Activated CD8-positive, alpha-beta memory T cell treated with anti-CD3 and anti-CD28 coated beads, Interleukin-2, amount 50 U/mL, for 1 hour (primary cell): ENCODE data around the gene IL27RA.

Experiments
- DNase-seq: peaks from one replicate; pipeline ENCODE4 v3.0.0-alpha.2; 2020; ENCODE audit errors: extremely low read depth

IL27RA gene

DNA sequence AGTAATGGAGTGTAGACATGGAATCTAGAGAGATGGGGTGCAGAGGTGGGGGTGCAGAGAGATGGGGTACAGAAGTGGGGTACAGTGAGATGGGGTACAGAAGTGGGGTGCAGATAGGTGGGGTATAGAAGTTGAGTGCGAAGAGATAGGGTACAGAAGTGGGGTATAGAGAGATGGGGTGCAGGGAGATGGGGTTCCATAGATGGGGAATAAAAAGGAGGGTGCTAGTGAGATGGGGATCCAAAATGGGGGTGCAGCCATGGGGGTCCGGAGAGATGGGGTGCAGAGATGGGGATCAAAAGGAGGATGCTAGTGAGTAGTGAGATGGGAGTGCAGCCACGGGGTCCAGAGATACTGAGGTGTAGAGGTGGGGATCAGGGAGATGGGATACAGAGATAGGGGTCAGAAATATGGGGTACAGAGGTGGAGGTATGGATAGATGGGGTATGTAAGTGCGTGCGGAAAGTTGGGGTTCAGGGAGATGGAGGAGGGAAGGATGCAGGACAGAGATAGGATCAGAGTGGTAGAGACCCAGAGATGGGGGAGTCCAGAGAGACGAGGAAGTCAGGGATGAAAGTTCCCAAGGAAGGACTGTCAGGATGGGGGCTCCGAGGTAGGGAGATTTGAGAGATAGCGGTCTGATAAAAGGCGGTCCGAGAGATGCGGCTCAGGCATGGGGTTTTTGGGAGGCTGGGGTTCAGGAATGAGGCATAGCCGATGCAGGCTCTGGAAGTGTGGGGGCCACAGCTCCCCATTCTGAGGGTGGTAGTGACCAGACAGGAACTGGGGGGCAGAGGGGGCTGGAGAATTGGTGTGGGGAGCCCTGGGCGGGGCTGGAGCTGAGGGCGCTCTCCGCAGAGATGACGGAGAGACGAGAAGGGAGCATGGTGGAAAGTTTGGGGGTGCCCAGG is 26.9 kb downstream of the IL27RA start:
- no peak for DNase-seq

GRCh38 chr19:14059093-14059480 is 27.5 kb downstream of the IL27RA start:
- no peak for DNase-seq

DNA sequence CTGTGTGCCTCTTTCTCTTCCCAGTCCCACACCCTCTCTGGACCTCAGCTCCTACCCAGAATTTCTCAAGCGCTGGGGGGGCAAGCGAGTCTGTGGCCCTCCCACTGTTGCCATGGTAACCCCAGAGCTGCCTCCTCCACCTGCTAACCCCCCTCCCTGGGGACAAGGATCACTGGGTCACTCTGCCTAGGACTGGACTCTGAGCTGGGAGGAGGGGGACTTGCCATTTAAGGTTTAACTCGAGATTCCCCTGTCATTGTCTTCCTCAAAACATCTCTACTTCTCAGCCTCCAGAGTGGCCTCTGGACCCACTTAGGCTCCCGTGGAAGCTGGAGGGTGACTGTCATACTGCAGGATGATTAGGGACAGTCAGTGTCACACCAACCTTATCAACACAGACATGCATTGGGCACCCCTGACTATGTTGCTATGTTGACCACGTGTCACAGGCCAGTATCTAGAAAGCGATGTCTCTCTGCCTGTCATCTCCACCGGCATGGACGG is 28.1 kb downstream of the IL27RA start:
- no peak for DNase-seq

GRCh38 chr19:14061081-14061749 is 29.7 kb downstream of the IL27RA start:
- DNase-seq: no peak

GRCh38 chr19:14061751-14062557 is 30.4 kb downstream of the IL27RA start, which contains the start of gene PALM3:
PALM3 (minus strand) TSS chr19:14062076; CDS start chr19:14061980, 96 bp downstream.
- DNase-seq: no peak

- no peak for DNase-seq
Measured at GRCh38 chr19:14062558-14062855, 30.9 kb downstream of the IL27RA start.

DNA sequence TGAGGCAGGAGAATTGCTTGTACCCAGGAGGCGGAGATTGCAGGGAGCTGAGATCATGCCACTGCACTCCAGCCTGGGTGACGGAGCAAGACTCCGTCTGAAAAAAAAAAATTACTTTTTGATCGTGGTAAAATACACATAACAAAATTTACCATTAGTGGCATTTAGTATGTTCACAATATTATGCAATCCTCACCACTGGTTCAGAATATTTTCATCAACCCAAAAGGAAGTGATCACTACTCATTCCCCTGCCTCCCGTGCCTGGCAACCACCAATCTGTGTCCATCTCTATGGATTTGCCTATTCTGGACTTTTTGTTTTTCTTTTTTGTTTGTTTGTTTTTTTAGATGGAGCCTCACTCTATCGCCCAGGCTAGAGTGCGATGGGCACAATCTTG is 31.5 kb downstream of the IL27RA start:
- no peak for DNase-seq

- no peak for DNase-seq
Measured at GRCh38 chr19:14066134-14066533, 34.6 kb downstream of the IL27RA start.

GRCh38 chr19:14070268-14071050 is 38.9 kb downstream of the IL27RA start:
- no peak for DNase-seq

DNA sequence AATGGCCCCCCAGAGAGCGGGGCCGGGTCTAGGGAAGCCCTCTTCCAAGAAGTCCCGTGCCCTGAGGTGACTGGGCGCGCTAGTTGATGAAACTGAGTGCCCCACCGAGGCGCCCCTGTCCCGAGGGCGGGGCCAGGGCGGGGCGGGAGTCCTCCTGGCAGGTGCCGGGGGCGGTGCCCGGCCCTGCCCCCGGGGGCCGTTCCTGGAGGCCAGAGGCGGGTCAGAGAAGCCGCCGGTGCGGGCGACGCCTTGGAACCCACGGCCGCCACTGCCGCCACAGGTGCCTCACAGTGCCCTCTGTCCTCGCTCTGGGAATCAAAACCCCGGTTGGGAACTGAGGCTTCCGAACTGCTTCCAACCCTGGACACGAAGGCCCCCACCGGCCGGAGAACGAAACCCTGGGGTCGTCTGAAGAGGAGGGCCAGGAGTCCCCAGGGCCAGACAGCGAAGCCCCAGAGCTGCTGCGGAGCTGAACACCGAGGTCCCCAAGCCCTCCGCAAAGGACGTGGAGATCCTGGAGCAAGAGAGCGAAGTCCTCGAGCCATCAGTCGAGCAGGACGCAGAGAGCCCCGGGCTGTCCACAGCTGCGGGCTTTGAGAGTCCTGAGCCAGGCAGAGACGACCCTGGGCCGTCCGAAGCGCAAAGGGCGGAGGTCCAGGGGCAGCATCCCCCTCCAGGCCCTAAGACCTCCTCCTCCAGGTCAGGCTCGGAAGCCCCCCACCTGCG is 41.1 kb downstream of the IL27RA start, which contains the start of gene MISP3:
MISP3 (plus strand) TSS at position 252 of the 726 bp plus-strand sequence. CDS start 524 bp downstream, outside the sequence.
- no peak for DNase-seq

- DNase-seq: no peak
Measured at GRCh38 chr19:14073261-14073924, 41.8 kb downstream of the IL27RA start.

GRCh38 chr19:14073925-14074838 is 42.6 kb downstream of the IL27RA start:
- no peak for DNase-seq

DNA sequence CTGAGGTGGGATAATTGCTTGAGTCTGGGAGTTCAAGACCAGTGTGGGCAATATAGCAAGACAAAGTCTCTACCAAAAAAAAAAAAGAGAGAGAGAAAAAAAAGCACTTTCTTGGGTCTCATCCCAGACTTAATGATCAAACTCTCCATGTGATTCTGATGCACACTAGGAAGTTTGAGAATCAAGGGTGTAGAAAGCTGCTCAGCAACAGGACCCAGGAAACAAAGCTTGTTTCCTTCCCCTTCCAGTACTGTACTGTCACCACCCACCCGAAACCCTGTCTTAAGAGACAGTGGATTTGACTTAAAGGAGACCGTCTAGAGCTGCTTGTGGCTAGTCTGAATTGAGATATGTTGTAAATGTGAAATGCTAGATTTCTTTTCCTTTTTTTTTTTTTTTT is 46.8 kb downstream of the IL27RA start:
- DNase-seq: no peak

DNA sequence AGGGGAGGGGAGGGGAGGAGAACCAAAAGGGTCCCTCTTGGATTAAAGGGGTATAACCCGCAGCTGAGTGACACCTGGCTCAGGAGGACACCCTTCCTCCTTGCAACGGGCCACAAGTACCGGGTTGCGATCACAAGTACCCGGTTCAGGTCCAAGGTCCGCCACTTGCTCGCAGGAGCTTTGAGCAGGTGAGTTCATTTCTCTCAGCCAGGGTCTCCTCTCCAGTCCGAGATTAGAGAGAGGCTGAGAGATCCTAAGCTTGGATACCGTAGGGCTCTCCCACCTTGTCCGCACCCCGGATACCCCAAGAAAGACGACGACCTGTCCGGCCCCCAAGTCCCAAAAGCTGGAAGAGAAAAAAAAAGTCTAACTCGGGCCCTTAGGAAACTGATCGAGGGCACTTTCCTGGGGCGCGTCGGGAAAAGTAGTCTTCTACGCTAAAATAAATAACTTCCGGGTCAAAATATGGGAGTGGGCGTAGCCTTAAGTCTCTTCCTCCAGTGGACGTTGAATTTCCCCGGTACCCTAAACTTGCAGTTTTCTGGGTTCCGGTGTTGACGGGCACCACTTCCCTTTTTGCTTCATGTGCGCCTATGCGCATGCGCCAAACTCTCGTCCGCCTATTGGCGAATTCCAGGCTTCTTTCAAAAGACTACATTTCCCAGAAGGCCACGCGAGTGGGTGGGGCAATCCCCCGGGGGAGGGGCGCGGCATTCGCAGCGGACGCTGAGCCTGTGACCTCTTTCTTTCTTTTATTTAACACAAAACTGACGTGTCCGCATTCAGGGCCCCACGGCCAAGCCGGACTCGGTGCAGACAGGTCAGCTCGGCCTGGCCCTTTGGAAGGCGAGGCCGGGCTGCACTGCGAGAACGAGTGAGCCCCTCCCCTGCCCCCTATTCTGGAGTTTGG is 49.6 kb downstream of the IL27RA start:
- DNase-seq: peak; percentile 98

DNA sequence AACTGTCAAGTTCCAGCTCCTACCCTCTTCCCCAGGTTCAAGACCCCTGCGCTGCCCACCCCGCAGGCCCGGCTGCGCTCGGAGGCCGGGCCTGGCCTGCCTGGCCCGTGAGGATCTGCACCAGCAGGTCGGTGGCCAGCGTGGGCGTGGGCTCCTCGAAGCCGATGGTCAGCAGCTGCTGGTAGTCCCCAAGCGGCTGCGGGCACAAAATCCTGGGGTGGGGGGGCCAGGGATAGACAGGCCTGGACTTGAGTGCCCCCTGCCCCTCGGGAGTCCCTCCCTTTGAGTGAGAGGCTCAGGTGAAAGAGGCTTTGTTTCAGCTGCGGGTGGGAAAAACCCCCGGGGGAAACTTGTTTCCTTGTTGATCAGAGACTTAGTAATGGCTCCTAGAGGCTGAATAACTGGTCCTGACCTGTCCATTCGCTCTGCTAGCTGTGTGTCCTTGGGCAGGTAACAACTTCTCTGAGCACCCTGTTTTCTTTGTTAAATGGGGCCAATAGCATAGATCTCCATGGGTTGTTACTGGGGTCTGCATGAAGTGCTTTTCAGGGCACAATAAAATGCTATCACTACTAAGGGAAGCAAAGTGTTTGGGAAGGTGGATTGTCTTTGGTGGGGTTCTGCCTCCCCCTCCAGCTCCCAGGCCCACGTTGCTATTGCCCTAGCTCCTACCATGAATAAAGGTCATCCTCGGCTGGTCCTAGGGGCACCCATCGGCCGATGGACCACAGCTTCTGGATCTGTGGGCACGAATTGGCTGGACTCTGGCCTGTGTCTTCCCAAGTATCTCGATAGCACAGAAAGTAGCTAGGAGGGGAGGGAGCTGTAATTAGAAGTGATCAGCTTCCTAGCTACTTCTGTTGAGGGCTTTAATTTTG is 50.5 kb downstream of the IL27RA start:
- no peak for DNase-seq

- DNase-seq: no peak
Measured at GRCh38 chr19:14082675-14082960, 51.1 kb downstream of the IL27RA start.
